ENCODE data around the gene CHST11.
"Not testable (repeated sequence)": the region's sequence is repeated elsewhere in the genome, so short reads cannot be mapped to it uniquely, and the experiment has no call there.

Gene CHST11

GRCh38 chr12:104790296-104791125 lies 333.8 kb downstream of the CHST11 start:
- DNase-seq = no peak

- no peak for DNase-seq
These were observed 335.8 kb downstream of the CHST11 start for GRCh38 chr12:104792570-104792969.

GRCh38 chr12:104793285-104793684 lies 336.5 kb downstream of the CHST11 start:
- no peak for DNase-seq

GRCh38 chr12:104793968-104794367 lies 337.2 kb downstream of the CHST11 start:
- DNase-seq = no peak

GRCh38 chr12:104796475-104796862 lies 339.7 kb downstream of the CHST11 start:
- no peak for DNase-seq

- no peak for DNase-seq
These were observed 342.7 kb downstream of the CHST11 start for GRCh38 chr12:104799458-104799857.

GRCh38 chr12:104801005-104801404 lies 344.3 kb downstream of the CHST11 start:
- DNase-seq = no peak

- no peak for DNase-seq
These were observed 344.7 kb downstream of the CHST11 start for GRCh38 chr12:104801427-104801826.

GRCh38 chr12:104802208-104802607 lies 345.5 kb downstream of the CHST11 start:
- DNase-seq = no peak

- no peak for DNase-seq
These were observed 348.4 kb downstream of the CHST11 start for GRCh38 chr12:104805186-104805585.

GRCh38 chr12:104806194-104806593 lies 349.4 kb downstream of the CHST11 start:
- DNase-seq = not testable (repeated sequence)

GRCh38 chr12:104809251-104809650 lies 352.5 kb downstream of the CHST11 start:
- DNase-seq = no peak

- no peak for DNase-seq
These were observed 353.1 kb downstream of the CHST11 start for GRCh38 chr12:104809706-104810385.

All from NCI-H510A treated with DMSO at 0.1 percent for 48 hours (cell line).